GM21381 (cell line): ENCODE measurements around the gene SP110.

ENCODE experiments used
- ATAC-seq: cut with Tn5 transposase; IDR thresholded peaks from one replicate; pipeline ENCODE4 v1.9.1; 2021; ENCODE audit warnings: mild to moderate bottlenecking, moderate library complexity; ENCODE audit not compliant: unreplicated experiment

Gene SP110

DNA sequence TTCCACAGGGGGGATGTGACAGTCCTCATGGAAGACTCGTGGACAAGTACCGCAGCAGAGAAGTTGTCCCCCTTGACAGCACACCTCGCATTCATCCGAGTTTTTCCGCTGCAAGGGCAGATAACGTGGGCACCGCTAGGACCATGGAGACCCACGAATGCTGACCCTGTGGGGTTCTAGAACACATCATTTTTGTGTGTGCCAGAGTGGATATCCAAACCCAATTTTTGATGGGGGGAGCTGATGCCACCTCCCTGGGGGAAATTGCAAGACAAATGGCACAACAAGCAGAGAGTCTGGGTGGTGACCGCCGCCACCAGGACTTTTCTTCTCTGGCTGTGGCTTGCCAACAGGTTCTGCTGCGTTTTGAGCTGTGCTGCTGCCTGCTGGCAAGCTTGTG lies 46.9 kb downstream of the SP110 start:
- no peak for ATAC-seq

DNA sequence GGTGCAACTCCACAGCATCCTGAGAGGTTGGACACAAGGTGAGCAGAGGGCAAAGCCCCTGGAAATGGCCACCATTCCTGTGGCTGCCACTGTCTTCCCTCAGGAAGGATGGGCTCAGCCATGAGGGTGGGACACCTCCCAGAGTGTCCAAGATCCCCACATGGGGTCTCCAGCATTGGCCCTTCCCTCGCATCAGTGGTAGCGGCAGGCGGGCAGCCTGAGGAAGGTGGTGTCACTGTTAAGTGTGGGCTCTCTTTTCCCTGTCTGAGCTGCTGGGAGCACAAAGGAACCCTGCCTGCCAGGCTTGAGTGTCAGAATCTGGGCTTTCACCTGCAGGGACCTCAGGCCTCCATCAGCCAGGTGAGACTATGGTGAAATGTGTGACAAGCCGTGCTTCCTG lies 47.6 kb downstream of the SP110 start:
- ATAC-seq = no peak

- no peak for ATAC-seq
Observed at GRCh38 chr2:230170532-230170931, 49.3 kb downstream of the SP110 start.

- no peak for ATAC-seq
Observed at GRCh38 chr2:230166557-230167170, 53.1 kb downstream of the SP110 start.

- ATAC-seq = no peak
Observed at GRCh38 chr2:230164139-230164538, 55.6 kb downstream of the SP110 start.

DNA sequence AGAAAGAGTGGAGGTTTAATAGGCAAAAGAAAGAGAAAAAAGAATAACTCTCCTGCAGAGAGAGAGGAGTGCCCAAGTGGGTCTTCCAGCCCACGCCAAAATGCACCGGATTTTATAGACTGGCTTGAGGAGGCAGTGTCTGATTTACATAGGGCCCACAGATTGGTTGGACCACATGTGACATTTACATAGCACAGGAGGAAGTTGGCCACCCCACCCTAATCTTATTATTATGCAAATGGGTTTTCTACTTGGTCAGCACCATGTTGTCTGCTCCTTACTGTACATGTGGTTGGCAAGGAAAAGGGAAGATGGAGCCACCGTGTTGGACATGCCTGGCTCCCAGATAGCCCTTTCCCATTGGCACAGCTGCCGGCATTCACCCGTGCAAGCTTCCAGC lies 56.8 kb downstream of the SP110 start:
- no peak for ATAC-seq

DNA sequence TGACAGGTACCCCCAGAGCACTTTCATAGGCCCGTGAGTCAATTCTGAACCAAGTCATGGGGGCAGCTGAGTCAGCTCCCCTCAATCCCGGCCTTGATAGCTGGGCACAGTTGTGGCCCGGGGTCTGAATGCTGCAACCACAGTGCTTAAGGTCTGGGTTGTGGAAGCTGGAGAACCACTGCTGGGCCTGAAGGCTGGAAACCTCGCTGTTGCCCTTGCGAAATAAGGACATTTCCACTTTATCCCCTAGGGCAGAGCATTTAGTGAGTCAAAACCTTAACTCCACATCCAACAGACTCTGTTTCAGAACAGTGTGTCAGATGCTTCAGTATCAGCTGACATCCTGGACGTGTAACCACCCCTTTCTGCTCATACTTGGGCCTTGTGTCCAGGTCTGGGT lies 58.6 kb downstream of the SP110 start:
- no peak for ATAC-seq

GRCh38 chr2:230160112-230160660 lies 59.6 kb downstream of the SP110 start:
- no peak for ATAC-seq

GRCh38 chr2:230158468-230158867 lies 61.3 kb downstream of the SP110 start:
- ATAC-seq = no peak

DNA sequence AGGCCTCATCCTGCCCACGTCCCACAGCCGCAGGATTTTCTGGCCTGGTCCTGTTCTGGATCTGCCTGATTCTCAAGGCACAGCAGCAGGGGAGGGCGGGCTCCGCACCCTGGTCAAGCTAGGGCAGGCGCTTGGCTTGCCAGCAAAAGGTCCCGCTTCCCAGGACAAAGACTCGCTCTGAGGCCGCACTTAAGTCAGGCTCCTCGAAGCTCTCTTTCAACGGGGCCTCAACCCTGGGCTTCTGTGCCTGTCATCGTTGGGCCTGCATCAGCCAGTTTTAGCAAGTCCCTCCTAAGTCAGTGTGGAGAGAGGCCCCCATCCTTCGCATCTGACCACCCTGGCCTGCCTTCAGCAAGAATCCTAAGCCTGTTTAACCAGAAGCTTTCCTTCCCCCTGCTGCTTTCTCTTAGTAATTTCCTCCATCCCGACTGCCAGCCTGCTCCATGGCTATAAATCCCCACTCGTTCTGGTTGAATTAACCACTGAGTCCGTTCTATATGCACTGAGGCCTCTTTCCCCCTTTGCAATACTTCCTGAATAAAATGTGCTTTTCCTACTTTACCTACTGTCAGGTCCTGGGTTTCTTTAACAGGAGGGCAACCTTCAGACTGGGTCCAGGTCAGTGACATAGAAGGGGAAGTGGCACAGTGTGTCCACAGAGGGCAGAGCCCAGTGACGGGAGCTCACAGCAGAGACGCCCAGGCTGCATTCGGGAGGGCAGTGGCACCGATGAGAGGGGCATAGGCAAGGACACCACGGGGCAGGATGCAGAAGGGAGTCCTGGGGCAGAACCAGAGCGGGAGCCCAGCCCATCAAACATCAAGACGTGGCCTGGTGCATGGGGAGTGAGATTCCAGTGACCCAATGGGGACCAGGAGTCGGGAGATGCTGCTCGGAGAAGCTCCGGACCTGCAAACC lies 62.7 kb downstream of the SP110 start:
- ATAC-seq = no peak

DNA sequence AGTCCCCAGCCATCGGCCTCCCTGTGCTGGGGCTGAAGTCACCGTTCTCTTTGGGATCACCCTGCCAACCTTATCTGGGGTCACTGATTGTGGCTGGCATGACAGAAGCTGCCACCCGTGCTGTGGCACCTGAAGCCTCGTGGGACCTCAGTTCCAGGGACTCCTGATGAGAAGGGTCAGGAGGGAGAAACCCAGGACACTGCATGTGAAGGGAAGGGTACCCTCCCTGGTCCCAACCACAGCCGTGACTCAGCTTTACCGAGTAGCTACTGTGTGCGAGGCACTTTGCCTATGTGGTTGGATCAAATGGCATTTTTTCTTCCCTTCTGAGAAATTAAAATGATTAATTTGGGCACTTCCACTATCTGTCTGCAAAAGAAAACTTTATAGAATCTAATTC lies 64.4 kb downstream of the SP110 start:
- no peak for ATAC-seq

DNA sequence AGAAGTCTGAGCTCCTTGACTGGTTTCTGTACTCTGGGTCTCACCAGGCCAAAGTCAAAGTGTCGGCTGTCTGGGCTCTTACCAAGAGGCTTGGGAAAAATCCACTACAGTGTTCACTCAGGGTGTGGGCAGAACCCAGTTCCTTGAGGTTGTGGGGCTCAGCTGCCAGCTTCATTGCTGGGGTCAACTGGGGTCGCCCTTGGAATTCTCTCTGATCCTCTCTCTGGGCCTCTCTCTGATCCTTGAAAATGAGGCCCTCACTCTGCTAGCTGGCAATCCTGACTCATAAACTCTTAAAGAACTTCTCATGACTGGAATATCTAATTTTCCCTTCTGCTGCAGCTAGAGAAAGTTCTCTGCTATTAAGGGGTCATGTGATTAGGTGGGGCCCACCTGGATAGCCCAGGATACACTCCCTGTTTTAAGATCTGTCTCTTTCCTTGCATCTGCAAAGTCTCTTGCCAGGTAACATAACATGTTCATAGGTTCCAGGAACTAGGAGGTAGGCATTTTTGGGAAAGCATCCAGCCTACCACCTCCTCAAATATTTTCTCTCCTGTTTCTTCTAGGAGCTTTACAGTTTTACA lies 66.3 kb downstream of the SP110 start:
- ATAC-seq = no peak

DNA sequence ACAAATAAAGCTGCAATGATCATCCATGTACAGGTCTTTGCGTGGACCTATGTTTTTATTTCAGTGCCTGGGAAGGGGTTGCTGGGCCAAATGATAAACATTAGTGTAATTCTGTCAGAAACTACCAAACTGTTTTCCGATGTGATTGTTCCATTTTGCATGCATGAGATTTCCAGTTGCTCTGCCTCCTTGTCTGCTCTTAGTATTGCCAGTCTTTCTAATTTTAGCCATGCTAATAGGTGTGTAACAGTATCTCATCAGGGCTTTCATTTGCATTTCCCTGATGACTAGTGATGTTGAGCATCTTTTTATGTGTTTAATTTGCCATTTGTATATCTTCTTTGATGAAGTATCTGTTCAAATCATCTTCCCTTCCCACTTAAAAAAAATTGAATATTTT lies 67.5 kb downstream of the SP110 start:
- ATAC-seq = no peak

DNA sequence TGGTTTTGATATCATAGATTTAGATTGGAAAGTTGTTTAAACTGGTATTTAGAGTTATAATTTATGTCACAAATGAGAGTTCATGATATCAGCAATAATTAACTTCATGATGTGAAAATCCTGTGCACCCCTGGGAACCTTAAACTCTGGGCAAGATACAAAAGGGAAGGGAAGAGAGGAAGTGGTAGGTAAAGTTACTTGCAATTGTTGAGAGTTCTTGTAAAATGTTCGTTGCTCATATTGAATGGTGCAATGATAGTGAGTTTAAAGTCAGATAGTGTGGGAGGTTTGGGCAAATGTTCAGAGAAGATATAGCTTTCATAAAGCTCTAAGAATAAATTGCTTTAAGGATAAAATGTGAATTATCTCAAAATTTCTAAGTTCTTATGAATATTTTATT lies 75.4 kb downstream of the SP110 start:
- ATAC-seq = no peak

DNA sequence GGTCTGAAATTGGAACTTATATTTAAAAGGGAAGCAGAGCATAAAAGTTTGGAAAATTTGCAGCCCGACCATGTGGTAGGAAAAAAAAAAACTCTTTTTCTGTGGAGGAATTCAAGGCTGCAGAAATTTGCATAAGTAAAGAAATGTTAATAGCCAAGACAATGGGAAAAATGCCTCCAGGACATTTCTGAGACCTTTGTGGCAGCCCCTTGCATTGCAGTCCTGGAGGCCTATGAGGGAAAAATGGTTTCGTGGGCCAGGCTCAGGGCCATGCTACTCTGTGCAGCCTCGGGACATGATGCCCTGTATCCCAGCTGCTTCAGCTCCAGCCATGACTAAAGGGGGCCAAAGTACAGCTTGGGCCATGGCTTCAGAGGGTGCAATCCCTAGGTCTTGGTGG lies 79.1 kb downstream of the SP110 start:
- no peak for ATAC-seq

DNA sequence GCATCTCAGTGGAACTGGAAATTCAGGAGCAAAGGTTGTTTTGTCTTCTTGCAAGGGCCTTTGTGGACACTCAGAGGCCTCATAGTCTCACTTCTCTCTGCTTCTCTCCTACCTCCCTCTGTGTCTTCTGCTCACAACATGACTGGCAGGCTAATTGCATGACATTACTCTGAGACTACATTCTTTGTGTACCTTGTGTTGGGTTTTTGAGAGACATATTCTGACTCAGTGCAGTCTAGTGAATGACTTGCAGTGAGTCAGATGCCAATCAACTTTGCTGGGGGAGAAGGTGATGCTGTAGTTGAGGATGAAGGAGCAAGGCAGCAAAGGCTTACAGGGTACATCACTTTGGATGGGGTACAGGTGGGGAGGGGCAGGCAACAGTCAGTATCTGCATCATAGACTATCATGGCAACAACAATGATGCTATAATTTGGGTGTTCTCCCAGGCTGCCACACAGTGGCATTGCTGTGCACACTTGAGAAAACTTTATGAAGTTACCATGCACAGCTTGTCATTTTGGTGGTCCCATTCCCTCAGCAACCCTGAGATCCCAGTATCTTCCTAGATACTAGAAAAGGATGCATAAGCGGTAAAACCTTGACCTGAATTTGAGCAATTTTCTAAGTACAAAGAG lies 81.8 kb downstream of the SP110 start:
- no peak for ATAC-seq

GRCh38 chr2:230135130-230135525 lies 84.7 kb downstream of the SP110 start:
- no peak for ATAC-seq

- ATAC-seq = no peak
Observed at GRCh38 chr2:230134496-230135129, 85.2 kb downstream of the SP110 start.

GRCh38 chr2:230131366-230131765 lies 88.4 kb downstream of the SP110 start:
- no peak for ATAC-seq

DNA sequence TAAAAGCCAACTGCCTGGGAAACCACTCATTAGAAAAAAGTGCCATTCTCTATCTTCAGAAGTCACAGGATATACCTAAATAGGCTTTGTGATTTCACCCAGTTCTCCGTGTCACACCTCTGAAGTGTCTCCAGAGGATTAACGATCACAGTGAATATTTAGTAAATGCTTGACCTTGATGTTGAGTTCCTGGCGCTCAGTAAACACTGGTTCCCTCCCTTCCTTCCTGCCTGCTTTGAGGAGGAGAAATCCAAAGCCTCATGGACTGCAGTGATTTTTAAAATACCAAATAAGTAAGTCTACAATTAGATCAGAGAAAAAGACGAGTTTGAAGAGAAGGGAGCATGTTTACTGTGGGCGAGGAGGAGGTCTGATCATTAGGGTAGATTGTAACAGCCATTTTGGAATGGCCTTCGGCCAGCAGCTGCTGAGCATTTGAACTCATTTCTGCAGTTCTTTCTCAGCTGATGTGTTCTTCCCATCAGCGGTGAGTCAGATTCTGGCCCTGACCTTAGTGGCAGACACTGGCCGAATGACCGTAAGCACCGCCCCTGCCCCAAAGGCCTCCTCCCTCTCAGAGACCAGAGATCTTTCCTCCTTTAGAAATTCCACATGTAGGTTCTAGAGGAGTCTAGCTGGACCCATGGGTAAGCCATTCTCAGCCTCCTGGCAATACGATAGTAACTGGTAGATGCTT lies 89.0 kb downstream of the SP110 start:
- no peak for ATAC-seq
